ENCODE measurements around the gene CCDC152.

Gene CCDC152

DNA sequence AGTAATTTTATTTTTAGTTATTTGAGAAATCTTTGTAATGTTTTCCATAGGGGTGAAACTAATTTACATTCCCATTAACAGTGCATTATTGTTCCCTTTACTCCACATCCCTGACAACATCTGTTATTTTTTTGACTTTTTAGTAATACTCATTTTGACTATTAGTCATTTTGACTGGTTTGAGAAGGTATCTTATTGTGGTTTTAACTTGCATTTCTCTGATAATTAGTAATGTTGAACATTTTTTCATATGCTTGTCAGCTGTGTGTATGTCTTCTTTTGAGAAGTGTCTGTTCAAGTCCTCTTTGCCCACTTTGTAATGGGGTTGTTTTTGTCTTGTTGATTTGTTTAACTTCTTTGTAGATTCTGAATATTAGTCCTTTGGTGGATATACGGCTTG is 27.5 kb downstream of the CCDC152 start:
- DNase-seq, result no peak

DNA sequence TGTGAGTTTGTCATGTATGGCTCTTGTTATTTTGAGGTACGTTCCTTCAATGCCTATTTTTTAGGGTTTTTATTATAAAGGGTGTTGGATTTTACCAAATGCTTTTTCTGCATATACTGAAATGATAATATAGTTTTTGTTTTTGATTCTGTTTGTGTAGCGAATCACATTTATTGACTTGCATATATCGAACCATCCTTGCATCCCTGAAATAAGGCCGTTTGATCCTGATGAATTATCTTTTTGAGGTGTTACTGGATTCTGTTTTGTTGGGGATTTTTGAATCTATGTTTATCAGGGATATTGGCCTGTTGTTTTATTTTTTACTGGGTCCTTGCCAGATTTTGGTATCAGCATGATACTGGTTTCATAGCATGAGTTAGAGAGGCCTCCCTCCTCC is 29.1 kb downstream of the CCDC152 start:
- DNase-seq, result no peak

DNA sequence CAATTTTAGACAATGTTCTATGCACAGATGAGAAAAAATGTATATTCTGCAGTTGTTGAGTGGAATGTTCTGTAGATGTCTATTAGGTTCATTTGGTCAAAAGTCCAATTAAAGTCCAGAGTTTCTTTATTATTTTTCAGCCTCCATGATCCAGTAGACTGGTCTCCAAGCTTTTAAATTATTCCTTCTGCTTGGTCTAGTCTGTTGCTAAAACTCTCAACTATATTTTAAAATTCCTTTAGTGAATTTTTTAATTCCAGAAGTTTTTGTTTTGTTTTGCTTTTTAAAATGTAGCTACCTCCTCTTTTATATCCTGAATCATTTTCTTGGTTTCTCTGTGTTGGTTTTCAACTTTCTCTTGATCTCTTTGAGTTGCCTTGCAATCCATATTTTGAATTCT is 30.5 kb downstream of the CCDC152 start:
- DNase-seq, result no peak

DNA sequence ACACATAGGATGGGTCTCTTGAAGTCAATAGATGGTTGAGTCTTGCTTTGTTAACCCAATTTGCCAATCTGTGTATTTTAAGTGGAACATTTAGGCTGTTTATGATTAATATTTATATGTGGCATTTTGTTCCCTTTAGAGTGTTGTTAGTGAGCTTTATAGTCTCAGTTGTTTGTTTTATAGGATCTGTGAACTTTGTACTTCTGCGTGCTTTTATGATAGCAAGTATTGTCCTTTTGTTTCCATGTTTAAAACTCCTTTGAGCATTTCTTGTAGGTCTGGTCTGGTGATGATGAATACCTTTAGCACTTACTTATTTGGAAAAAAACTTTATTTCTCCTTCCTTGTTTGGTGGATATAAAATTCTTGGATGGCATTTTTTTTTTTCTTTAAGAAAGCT is 31.2 kb downstream of the CCDC152 start:
- no peak for DNase-seq

DNA sequence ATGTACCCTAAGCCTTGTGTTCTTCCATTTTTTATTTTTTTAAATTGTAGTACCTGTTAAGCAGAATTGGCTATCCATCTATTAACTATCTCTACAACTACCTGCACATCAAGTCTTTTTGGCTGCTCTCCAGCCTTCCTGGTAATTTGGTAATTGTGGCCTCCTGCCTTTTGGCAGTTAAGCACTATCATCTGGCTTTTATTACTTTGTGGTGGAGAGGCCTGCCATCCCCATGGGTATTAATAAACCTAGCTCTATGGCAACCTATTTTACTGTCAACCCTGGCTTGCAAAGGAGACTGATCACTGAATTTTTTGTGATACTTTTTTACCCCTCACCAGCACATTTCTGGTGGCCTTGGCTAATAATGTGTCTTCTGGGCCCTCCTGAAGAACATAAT is 34.5 kb downstream of the CCDC152 start:
- DNase-seq, result no peak

DNA sequence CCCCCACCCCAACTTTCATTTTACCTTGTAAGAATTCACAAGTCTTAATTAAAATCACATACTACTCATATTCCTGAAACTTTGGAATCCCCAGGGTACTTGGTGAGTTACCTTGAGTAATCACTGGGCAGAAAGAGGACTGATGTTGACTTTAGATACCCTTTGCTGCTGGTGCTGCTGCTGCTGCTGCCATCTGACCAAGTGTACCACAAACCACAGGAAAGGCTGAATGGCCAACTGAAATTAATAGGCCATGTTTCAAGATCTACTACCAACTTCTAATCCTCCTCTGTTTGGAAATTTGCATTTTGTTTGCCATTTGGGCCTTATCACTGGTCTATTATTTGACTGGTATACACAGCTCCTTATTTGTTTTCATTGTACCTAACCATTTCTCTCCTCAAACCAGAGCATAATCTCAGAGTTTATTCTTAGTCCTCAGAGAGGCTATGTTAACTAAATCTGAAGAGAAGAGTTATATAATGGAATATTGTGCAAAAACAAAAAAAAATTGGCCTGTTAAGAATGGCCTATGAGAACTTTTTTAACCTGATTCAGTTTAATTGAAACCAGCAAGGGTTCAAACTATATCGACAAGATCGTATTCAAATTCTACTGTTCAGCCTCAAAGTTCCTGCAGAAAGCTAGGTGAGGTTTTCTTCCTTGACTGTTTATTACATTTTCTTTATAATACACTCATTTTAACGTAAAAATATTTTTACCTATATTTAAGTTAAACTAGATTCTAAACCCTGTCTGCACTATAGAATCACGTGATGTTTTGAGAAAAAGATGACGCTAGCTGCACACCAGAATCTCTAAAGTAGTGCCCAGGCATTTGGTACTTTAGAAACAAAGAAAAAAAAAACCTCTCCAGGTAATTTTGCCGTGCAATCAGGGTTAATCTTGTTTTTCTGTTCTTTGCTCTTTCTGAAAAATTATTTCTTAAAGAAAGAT is 41.9 kb downstream of the CCDC152 start:
- no peak for DNase-seq

DNA sequence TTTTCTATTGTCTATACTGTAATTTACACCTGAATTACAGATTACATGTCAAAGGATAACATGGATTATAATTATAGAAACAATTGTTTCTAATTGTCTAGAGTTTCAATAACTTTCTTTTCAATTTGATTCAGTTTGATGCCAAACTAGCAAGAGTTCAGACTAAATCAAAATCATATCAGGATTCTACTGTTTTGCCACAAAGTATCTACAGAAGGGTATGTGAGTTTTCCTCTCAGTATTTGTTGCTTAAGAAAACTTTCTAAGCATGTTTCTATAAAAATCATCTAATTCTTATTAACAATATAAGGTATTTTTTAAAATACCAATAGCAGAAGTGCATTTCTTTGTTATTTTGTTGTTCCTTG is 42.6 kb downstream of the CCDC152 start:
- no peak for DNase-seq

DNA sequence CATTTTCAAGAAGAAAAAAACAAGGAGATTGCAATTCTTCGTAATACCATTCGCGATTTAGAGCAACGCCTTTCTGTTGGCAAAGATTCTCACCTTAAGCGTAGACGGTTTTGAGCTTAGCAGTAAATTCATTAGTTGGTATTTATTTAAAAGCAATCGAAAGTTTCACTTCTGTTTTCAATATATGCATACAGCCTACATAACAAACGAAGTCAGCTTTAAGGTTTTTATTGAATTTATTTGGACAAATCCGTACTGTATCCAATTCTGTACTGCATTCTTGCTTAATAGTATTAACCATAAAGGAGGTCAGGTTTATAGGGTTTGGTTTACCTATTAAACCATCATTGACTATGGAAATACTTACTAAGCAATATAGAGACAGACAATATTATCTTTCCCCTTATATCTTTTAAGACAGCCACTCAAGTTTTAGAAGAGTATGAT is 43.1 kb downstream of the CCDC152 start:
- no peak for DNase-seq

DNA sequence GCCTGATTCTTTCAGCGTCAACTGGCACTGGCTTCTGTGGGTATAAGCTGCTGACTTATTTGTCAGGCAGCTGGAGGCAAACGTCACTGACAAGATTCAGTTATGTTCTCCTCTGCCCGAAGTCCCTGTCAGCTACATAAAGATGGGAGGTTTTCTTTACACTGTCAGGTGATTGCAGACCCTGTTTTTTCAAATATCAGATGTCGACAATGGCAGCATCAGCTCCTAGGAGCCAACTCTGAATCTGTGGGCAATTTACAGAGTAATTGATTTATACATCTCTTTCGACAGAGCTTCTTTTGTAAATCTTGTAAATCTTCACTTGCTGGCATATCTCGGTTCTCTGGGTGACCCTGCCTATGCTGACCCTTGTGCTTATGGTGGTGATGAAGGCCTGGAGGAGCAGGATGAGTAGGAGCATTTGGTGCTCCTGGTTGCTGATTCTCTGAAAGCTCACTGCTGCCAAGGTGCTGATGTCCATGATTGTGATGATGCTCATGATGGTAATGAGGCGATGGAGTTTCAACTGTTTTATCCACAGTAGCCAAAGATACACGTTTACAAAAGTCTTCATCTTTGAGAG is 44.2 kb downstream of the CCDC152 start:
- no peak for DNase-seq

DNA sequence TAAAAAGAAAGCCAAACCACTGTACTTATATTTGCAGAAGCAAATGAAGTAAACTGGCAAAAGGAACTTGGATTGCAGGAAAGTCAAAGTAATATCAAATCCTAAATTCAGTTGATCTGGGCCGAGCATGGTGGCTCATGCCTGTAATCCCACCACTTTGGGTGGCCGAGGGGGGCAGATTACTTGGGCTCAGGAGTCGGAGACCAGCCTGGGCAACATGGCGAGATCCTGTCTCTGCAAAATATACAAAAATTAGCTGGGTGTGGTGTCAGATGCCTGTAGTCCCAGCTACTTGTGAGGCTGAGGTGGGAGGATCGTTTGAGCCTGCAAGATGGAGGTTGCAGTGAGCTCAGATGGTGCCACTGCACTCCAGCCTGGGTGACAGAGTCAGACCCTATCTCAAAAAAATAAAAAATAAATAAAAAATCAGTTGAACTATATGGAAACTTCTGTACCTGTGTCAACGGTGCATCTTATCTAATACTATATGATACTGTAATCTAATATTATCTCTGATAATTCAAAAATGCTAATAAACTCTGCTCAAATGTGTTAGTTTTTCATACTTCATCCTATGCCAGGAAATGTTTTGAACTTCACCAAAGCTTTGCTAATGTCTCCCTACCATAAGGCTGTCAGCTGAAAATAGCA is 45.0 kb downstream of the CCDC152 start:
- no peak for DNase-seq

DNA sequence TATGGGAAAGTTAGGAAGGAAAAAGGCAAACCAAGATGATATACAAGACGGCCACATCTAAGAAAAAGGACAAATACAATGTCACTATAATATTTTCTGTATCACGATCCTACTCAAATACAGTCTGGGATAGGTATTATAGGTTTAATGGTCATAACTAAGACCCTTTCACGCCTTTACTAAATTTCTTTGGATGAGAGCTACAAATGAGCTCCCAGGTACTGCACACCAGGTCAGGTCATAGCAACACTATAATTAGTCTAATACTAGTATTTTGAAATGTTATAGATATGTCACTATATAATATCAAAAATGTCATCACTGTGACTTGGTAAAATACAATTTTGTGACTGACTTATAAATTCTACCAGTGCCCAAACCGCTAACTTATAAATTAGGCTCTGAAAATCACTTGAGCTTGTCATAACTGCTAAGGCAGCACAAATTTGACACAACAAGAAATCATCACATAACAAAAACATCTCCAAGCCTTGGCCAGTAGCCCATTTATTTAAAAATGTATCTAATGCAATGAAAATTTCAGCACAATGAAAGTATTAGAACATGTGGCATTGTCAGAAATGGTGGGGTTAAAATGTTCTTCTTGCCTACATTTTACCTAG is 48.2 kb downstream of the CCDC152 start:
- no peak for DNase-seq

DNA sequence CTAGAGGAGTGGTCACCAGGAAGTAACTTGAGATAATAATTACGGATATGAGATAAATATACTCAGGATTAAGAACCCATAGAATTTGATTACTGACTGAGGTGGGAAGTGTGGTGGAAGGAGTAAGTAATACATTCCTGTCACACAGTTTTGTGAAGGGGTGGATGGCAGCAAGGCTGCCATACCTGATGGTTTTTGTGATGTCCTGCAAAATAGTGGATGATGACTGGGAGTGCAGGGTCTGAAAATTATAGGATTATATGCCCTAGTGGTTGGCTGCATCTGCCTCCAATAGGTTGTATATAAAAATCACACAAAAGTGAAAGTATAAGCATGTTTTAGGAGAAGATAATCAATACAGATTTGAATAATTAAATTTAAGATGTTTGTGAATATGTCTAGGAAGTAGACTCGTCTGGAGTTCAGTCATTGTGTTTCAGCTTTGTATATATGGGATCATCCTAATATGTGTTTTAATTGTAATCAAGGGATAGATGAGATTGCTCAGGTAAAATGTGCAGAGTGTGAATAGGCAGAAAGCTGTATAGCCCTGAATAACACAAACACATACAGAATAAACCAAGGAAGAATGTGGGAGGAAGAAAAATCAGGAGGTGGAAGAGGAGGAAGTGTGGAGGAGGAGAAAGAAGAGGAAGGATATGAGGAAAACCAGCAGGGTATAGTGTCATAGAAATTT is 49.5 kb downstream of the CCDC152 start:
- no peak for DNase-seq

DNA sequence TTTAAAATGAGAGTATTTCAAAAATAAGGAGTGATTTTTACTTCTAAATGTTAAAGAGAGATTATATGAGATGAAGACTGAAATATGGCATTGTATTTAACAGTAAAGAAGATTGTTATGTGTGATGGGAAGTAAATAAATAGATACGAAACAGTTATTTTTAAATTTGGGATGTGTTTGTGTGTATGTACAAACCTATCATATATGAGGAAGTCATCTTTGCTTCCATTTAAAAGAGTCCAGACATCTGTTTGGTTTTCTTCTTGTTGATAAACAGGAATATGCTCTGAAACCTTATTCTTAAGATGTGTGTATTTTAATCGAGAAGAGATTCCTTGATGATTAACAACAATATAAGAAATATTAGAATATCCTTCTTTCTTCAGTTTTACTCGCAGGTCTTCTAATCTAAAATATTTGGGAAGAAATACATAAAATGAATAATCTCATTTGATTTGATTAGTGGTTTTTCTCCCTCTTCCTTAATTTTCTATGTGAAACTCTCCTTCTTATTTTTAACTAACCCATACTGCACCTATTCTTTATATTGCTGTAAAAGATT is 50.2 kb downstream of the CCDC152 start:
- DNase-seq, result no peak

DNA sequence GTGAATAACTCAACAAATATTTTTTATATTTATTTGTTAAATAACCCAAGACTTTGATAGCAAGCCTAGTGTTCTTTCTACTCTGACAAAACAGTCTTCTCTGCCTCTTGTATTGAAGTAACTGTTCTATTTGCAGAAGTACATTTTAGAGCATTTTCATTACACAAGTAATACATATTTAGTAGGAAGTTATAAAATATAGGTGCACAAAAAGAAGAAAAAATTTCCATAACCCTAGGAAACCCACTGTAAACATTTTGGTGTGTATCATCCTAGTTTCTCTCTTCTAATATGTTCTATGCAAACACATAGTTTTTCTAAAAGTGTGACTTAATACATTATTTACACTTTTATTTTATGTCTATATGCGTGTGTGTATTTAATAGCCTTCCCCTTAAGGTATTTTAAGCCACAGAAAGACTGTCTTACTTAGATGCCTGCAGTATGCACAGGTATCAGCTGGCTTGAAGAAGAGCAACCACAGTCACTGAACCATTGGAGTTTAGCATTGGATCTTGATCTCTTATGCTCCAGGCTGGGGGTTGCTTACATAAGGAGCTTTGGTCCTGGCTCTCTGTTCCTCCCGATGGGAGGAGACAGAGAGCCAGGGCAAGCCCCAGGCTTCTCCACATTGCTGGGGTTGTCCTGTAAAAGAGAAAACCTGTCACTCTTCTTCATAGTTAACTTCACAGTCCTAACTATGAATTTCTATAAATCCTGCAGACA is 51.3 kb downstream of the CCDC152 start:
- peak; percentile 19 for DNase-seq

DNA sequence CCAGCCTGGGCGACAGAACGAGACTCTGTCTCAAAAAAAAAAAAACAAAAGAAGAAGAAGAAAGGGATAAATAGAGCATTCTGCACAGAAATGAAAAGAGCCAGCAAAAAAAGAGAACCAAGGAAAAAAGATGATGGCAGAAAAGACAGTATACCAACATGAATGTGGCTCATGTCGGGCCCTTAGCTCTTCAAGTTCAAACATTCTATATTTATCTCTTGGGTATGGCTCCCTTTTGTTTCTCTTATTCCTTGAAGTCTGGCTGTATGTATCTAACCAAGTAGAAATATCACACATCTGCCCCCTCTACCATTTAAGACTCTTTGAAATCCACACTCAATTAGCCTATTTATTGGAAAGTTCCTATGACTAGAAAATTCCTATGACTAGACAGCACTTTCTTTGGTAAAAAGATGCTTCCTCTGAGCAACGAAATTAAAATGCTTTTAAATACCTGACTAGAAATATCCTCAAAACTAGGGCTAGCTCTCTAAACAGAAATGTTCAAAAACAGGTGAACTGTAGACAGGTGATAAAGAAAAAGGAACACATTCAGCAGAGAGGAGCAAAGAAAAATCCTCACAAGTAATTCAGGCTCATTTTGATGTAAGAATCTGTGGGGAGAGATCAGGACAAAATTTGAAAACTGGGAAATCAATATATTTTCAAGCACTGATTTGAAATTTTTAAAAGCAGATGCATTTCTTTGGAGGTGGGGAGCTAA is 52.4 kb downstream of the CCDC152 start:
- DNase-seq, result no peak

DNA sequence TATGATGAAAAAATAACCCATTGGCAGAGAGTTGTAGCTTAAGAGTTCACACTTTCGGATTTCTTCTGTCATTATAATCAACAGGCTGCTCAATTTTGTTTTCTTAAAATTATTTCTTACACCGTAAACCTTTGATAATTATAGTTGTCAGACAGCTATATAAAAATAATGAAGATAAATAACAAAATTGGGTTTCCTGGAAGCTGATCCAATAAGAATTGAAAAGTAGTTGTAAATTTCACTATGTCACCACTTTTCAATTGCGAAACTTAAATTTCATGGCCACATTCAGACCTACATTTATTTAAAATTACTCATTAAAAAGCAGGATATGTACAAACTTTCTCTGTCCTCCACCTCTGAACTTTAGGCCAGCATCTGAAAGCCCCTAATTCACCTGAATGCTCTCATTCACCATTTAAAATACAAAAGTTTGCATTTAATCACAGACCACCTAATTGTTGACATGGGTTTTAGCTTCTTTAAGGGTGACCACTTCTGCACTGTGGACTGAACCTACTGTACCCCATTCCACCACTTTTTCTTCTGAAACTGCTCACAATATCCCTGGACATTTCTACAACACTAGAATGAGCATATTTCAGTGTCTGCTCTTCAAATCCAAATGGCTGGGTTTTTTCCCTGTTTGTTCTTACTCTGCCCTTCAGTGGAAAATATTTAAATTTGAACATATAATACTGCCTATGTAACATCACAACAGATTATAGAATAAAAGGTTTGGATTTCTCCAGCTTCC is 54.4 kb downstream of the CCDC152 start:
- no peak for DNase-seq

DNA sequence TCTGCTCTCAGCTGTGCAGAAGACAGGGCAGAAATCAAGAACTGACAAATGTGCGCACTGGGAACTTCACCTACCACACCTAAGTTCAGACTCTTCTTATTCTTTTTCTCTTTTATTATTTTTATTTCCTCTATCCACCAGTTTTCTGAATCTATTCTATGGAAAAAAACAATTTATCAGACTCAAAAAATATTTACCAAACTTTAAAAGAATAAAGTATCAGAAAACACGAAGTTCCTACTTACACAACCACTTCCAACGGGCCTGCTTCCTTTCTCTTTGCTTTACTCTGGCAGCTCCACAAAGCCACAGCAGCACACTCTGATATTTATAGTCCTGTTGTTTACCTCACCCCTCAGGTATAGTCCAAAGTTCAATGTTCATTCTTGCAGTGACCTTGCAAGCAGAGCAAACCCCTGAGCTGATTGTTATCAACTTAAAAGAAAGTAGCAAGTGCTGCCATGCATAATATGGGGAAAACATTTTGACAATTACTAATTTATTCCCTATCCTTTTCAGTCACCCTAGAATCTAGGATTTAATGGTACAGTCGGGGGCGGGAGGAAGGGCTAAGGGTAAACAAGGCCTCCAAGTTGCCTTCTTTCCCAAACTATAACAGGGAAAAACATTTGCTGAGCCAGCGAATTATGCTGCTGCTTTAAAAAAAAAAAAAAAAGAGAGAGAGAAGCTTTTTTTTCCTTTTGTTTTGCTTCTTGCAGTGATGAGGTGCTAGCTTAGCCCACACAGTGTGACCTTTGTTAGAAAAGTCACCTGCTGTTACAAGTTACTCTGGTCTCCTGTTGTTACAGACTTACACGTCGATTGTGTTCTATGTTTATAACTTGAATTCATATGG is 55.2 kb downstream of the CCDC152 start, which contains the start of gene SELENOP:
SELENOP (minus strand) TSS at position 302 of the 856 bp plus-strand sequence. CDS start 3,539 bp downstream, outside the sequence.
- no peak for DNase-seq

DNA sequence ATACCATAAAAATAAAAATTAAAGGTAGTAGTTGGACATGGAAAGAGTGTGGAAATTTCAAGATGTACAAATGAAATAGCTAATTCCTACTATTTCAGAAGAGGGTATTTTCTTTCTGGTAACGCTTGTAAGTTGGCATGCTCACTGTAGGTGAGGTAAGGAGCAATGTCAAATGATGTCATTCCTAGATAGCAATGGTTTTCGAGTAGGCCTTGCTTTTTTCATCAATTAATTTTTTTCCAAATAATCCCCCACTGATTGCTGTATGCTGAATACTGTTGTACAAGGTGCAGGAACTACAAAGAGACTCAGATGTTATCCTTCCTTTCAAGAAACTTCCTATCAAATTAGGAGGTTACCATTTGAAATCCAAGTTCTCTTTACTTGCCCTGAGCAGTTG is 56.0 kb downstream of the CCDC152 start:
- DNase-seq, result no peak

DNA sequence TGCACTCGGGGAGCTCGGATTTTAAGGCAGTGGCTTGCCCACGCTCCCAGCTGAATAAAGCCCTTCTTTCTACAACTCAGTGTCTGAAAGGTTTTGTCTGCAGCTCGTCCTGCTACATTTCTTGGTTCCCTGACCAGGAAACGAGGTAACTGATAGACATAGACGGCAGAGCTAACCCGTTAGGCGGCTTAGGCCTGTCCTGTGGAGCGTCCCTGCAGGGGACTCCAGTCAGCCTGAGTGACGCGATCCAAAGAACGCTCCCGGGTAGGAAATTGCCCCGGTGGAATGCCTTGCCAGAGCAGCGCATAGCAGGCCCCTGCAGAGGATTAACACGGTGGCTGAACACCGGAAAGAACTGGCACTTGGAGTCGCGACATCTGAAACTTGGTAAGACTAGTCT is 56.9 kb downstream of the CCDC152 start:
- DNase-seq, result peak; percentile 2

All from NCI-H82 (cell line).